ENCODE data around the gene ARSG.
"Not testable (repeated sequence)": the region's sequence is repeated elsewhere in the genome, so short reads cannot be mapped to it uniquely, and the experiment has no call there.

GRCh38 chr17:68376178-68376577 lies 84.9 kb downstream of the ARSG start:
- not testable (repeated sequence) for TF ChIP-seq POLR2A (IDR thresholded peaks at IDR 0.05; ENCODE audit: low read depth, low read length); TAF1 (IDR thresholded peaks at IDR 0.05; ENCODE audit: borderline replicate concordance, low read depth, low read length); POLR2AphosphoS5 (IDR thresholded peaks at IDR 0.05; ENCODE audit: low read depth, low read length)
